Activated CD4-positive, alpha-beta T cell treated with anti-CD3 and anti-CD28 coated beads, Interleukin-2, amount 50 U/mL, for 4 hours (primary cell): ENCODE results near the gene CCDC187.
"Not testable (repeated sequence)": the region's sequence is repeated elsewhere in the genome, so short reads cannot be mapped to it uniquely, and the experiment has no call there.

ENCODE experiments used
- DNase-seq, 2 experiments: peaks; one replicate each; pipeline ENCODE4 v3.0.0-alpha.2; 2020

CCDC187 gene

GRCh38 chr9:136237486-136238341 is 66.2 kb downstream of the CCDC187 start:
- DNase-seq = no peak

- DNase-seq = not testable (repeated sequence)
Measured at GRCh38 chr9:136236471-136237410, 67.2 kb downstream of the CCDC187 start.

- no peak for DNase-seq
Measured at GRCh38 chr9:136235709-136236455, 68.0 kb downstream of the CCDC187 start.

DNA sequence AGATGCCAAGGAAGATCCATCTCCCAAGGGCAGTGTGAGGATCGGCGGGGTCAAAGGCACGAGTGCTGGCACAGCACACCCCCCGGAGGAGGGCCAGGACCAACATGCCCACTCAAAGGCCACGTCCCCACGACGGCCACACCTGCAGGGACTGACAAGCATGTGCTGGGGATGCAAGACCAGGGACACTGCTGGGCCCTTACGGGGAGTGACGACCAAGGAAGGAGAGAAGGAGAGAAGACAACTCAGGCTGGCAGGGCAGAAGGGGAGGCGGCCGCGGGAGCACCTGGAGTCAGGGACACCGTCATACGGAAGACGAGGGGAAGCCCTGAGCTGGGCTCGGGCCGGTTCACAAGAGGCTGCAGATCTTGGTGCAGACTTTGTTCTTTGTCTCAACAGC is 68.7 kb downstream of the CCDC187 start:
- DNase-seq = no peak

- DNase-seq = no peak
Measured at GRCh38 chr9:136234597-136234996, 69.3 kb downstream of the CCDC187 start.

- no peak for DNase-seq
Measured at GRCh38 chr9:136233868-136234267, 70.0 kb downstream of the CCDC187 start.

- no peak for DNase-seq
Measured at GRCh38 chr9:136233411-136233810, 70.5 kb downstream of the CCDC187 start.

DNA sequence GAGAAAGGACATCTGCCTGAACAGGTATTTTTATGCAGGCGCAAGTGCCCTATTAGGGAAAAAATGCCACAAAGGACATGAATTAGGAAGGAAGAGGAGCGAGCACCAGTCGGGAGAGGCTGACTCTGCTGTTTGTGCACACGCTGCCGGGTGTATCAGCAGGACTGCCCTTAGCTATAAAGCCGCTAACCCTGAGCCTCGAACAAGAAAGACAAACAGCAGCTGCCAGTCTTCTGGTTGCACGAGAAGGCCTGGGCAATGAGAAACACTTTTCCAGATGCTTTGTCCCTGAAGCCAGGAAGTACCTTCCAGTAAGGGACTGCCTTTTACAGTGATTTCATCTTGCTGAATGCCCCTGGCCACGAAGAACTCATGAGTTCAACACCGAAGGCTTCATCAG is 70.9 kb downstream of the CCDC187 start:
- no peak for DNase-seq

- DNase-seq = no peak
Measured at GRCh38 chr9:136231478-136232297, 72.2 kb downstream of the CCDC187 start.

DNA sequence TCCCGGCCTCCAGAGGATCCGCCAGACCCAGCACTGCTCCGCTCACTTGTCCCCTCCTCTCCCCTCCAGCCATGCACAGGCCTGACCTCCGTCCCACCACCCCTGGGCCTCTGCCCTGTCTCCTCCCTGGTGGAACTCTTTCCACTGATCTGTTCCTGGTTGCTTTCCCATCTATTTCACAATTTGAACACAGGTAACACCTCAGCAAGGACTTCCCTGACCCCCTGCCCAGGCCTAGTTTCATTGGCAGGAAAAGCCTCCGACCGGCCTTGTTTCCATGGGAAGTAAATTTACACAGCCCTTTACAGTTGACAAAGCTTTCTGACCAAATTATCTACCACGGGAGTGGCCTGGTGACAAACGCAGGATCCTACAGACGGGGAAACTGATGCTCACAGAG is 73.1 kb downstream of the CCDC187 start:
- DNase-seq = no peak

DNA sequence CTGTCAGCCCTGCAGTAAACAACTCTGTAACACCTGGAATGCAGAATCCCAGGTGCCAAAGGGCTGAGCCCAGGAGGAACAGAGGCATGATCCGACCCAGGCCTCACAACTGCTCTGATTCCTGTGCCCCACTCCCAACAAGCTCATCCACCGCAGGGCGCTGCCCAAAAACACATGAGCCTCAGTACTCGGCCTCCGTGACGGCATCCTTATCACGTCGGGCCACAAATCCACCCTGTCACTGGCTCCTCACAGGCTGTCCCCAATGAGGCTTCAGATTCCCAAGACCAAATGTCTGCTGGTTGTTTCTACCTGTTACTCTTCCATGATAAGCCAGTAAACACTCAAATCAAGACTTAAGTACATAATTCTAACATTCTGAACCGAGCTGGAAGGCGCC is 73.5 kb downstream of the CCDC187 start:
- no peak for DNase-seq

DNA sequence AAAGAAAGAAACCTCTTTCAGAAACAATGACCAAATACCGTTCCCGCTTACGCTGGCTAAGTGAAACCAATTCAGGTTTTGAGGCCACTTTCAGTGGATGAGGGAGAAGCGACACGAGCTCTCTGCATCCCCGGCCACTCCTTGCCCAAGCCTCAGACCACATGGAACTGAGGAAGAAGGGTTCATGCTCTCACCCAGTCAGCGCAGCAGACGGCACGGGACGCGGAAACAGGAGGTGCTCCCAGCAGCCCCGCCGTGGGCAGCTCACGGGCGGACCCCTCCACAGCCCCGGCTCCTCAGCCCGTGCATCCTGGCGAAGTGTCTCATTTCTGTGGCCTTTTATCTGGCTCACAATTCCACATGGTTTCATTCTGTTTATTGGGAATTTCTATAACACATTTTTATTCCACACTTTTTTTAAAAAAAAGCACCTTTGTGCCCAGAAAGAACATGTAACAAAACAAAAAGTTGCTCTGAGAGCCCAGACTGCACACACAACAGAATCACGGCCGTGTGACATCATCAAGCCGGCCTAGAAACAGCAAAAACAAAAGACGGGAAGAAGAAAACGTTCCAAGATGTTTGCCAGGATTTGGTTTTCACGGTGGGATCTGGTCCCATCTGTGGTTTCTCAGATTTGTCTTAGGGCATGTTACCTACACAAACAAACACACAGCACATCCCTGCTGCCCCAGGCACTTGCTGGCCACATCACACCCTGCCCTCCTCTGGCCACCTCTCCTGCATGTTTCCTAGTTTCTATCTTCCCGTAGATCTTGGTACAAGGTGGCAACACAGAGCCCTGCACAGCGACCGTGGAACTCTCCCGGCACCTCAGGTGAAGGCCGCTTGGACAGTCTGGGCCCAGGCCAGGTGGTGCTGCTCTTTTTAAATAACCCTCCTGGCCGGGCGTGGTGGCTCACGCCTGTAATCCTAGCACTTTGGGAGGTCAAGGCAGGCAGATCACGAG is 74.5 kb downstream of the CCDC187 start:
- no peak for DNase-seq

GRCh38 chr9:136228107-136228875 is 75.6 kb downstream of the CCDC187 start:
- DNase-seq = no peak

DNA sequence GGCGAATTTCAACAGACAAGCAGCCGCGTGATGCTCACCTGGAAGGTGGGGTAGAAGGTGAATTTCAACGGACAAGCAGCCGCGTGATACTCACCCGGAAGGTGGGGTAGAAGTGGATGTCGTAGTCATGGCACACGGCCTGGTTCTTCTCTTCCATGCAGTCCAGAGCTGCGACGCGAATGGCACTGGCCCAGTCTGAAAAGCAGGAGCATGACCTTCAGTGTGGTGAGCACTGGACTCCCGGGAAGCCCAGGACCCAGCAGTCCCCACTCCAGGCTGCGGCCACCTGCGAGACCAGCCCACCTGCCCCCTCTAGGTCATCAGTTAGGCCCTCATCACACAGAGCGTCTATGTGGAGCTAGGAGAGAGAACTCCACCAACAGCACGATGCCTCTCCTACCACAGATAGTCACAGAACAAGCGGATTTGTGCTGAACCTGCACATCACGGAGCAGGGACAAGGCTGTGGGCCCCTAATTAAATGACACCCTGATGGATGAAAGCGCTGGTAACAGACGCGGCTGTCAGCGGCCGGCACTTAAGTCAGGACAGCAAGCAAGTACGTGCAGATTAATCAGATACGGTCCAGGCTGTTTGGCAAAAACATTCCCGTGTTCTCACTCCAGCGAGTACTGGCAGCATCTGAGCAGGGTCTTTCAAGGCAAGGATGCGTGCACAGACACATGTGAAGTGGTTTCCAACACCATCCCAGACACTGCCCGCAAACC is 77.0 kb downstream of the CCDC187 start:
- no peak for DNase-seq

DNA sequence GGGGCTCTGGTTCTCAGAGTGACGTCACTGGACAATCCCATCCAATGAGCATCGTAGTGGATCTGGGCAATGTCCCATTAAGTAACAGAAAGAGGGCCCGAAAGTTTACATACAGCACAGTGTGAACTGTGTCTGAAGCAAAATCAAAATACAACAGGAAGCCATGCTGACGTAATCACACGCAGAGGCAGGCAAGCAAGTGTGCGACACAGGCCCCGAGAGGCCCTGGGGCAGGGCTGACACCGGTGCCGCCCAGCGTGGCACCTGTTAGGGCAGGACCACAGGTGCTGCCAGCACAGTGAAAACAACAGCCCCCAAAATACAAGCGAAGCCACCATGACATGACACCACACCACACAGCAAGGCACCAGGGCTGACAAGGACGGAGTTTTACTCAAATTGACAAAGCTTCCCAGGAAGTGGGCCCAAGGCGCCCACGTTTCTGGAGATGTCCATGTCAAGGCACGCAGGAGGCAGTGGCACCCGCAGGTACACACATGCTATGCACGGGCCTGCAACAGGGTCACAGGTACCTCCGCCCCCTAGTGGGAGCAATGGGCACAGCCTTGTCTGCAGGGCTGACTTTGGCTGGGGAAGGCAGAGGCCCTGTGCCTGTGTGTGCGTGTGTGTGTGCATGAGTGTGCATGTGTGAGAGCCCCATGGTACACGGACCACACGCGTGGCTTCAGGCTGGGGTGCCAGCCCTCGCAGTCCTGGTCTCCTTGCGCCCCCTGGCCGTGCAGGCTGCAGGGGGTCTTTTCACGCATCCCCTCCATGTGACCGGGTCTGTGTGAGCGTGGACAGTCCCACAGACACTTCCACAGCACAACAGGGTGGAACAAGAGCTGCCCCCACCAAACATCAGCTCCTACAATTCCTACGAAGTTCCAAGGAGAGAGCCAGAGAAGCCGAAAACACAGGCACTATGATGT is 77.9 kb downstream of the CCDC187 start:
- peak; percentile 65 for DNase-seq

- DNase-seq = no peak
Measured at GRCh38 chr9:136225366-136225747, 78.5 kb downstream of the CCDC187 start.

- no peak for DNase-seq
Measured at GRCh38 chr9:136223871-136224640, 79.8 kb downstream of the CCDC187 start.
